ENCODE data around the gene AQP12A.

GRCh38 chr2:240717181-240717641 is 25.5 kb downstream of the AQP12A start:
- TF ChIP-seq POLR2A (IDR thresholded peaks at IDR 0.05; ENCODE audit: low read length) (no peak), GATA1 (IDR thresholded peaks at IDR 0.05; ENCODE audit: low read depth, low read length) (no peak)
